Measurements from ENCODE around the gene ALCAM.

- no peak for TF ChIP-seq CTCF (IDR thresholded peaks at IDR 0.05)
- no peak for TF ChIP-seq EZH2 (IDR thresholded peaks at IDR 0.05; ENCODE audit: borderline replicate concordance, insufficient read depth, low read depth, low read length, poor library complexity, severe bottlenecking)
Measured at GRCh38 chr3:105499961-105500360, 133.3 kb downstream of the ALCAM start.

Data from B cell (primary cell).